Hepatocyte (in vitro differentiated cells): Measurements from ENCODE around the gene ADGRG7. TPM values are rescaled to one million over a fixed set of nuclear protein-coding genes. Genes with fewer than 3 reads are reported as not detected.
A peak's percentile ranks its signal among the peaks of the same experiment; 100 is the strongest.

ENCODE experiments used
- DNase-seq: peaks from one replicate; pipeline ENCODE4 v3.0.0-alpha.2; 2016; ENCODE audit warnings: low spot score
- H2AFZ ChIP-seq: fragments of 200-600 bp; sonication (generic); 2 replicates; pipeline ENCODE4 v1.6.0; 2016; ENCODE audit warnings: antibody characterized with exemption, mild to moderate bottlenecking
- H3K27ac ChIP-seq: fragments of 200-600 bp; sonication (generic); 2 replicates; pipeline ENCODE4 v1.5.1; 2016; ENCODE audit warnings: mild to moderate bottlenecking
- H3K27me3 ChIP-seq: fragments of 200-600 bp; sonication (generic); 2 replicates; pipeline ENCODE4 v1.6.1; 2016
- H3K36me3 ChIP-seq: fragments of 200-600 bp; sonication (generic); replicated peaks from 2 replicates; pipeline ENCODE4 v1.5.1; 2016; ENCODE audit warnings: low read depth; ENCODE audit not compliant: insufficient read depth
- H3K4me1 ChIP-seq: fragments of 200-600 bp; sonication (generic); 2 replicates; pipeline ENCODE4 v1.5.1; 2016; ENCODE audit warnings: mild to moderate bottlenecking, moderate library complexity; ENCODE audit not compliant: insufficient read depth
- H3K4me2 ChIP-seq: fragments of 200-600 bp; sonication (generic); 2 replicates; pipeline ENCODE4 v1.6.0; 2016
- H3K4me3 ChIP-seq: fragments of 200-600 bp; sonication (generic); 2 replicates; pipeline ENCODE4 v1.5.1; 2016; ENCODE audit warnings: mild to moderate bottlenecking
- H3K79me2 ChIP-seq: fragments of 200-600 bp; sonication (generic); 2 replicates; pipeline ENCODE4 v1.6.0; 2017; ENCODE audit warnings: mild to moderate bottlenecking
- H3K9me2 ChIP-seq: fragments of 200-600 bp; sonication (generic); replicated peaks from 2 replicates; pipeline ENCODE4 v1.6.0; 2017; ENCODE audit warnings: mild to moderate bottlenecking; ENCODE audit not compliant: insufficient read depth
- H3K9me3 ChIP-seq: fragments of 200-600 bp; sonication (generic); 2 replicates; pipeline ENCODE4 v1.5.1; 2016; ENCODE audit warnings: low read depth, mild to moderate bottlenecking
- H4K20me1 ChIP-seq: fragments of 200-600 bp; sonication (generic); 2 replicates; pipeline ENCODE4 v1.6.0; 2016; ENCODE audit warnings: mild to moderate bottlenecking; ENCODE audit not compliant: insufficient read depth, poor library complexity, severe bottlenecking
- EZH2 ChIP-seq: fragments of 200-600 bp; sonication (generic); IDR thresholded peaks from 2 replicates; pipeline ENCODE4 v1.6.1; 2016; ENCODE audit warnings: antibody characterized with exemption, mild to moderate bottlenecking, borderline replicate concordance
- EZH2phosphoT487 ChIP-seq: fragments of 200-600 bp; sonication (generic); IDR thresholded peaks from one replicate; pipeline ENCODE4 v1.6.1; 2018; ENCODE audit warnings: antibody characterized with exemption, mild to moderate bottlenecking, low read depth, moderate library complexity; ENCODE audit not compliant: unreplicated experiment, severe bottlenecking
- WGBS: methylation state at CpG from one replicate; pipeline ENCODE4 v1.1.6; 2016; ENCODE audit warnings: low lambda C conversion rate; ENCODE audit errors: missing lambda C conversion rate; 5-methylcytosine and 5-hydroxymethylcytosine counted together
- polyA plus RNA-seq: library from polyadenylated mRNA; unstranded; fragments of >200 nt; fragmentation: Nextera tagmentation; extraction: Ambion mirVana; gene quantifications from 2 replicates; pipeline ENCODE4 v1.2.1, GENCODE V29; 2016
- total RNA-seq: library from RNA; depleted of rRNA; stranded (reverse); fragments of >200 nt; gene quantifications from 2 replicates; pipeline ENCODE4 v1.2.3, GENCODE V29; 2014
- TF ChIP-seq, protein P1 (sequence below): fragments of 200-600 bp; sonication (generic); IDR thresholded peaks from 2 replicates; pipeline ENCODE4 v1.5.1; 2016; ENCODE audit warnings: antibody characterized with exemption, mild to moderate bottlenecking; ENCODE audit not compliant: poor library complexity

Gene ADGRG7, protein sequence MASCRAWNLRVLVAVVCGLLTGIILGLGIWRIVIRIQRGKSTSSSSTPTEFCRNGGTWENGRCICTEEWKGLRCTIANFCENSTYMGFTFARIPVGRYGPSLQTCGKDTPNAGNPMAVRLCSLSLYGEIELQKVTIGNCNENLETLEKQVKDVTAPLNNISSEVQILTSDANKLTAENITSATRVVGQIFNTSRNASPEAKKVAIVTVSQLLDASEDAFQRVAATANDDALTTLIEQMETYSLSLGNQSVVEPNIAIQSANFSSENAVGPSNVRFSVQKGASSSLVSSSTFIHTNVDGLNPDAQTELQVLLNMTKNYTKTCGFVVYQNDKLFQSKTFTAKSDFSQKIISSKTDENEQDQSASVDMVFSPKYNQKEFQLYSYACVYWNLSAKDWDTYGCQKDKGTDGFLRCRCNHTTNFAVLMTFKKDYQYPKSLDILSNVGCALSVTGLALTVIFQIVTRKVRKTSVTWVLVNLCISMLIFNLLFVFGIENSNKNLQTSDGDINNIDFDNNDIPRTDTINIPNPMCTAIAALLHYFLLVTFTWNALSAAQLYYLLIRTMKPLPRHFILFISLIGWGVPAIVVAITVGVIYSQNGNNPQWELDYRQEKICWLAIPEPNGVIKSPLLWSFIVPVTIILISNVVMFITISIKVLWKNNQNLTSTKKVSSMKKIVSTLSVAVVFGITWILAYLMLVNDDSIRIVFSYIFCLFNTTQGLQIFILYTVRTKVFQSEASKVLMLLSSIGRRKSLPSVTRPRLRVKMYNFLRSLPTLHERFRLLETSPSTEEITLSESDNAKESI
- 33.3 and 34.1 TPM in 2 replicates for total RNA-seq
- polyA plus RNA-seq: 2.5 and 4.9 TPM in 2 replicates

DNA sequence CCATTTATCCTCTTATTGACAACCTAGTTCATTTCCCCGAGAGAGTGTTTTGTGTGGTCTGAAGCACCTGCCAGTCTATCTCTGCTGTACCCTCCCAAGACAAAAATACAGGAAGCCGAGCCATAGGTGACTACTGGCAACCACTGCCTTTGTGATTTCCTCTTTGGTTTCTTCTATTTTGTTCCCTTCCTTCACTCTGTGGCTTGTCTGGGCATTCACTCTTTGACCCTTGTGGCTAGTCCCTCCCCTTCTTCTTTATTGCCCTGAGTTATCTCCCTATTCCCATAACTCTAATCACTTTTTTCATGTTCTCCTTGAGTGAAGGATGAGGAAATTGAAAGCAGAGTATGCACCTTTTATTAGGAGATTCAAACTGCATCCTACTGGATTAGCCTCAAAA is at the start of gene ADGRG7:
ADGRG7 (plus strand) TSS at position 297 of the 400 bp plus-strand sequence. CDS start 256 bp downstream, outside the sequence.
- no peak for TF ChIP-seq EZH2
- TF ChIP-seq, protein P1, sequence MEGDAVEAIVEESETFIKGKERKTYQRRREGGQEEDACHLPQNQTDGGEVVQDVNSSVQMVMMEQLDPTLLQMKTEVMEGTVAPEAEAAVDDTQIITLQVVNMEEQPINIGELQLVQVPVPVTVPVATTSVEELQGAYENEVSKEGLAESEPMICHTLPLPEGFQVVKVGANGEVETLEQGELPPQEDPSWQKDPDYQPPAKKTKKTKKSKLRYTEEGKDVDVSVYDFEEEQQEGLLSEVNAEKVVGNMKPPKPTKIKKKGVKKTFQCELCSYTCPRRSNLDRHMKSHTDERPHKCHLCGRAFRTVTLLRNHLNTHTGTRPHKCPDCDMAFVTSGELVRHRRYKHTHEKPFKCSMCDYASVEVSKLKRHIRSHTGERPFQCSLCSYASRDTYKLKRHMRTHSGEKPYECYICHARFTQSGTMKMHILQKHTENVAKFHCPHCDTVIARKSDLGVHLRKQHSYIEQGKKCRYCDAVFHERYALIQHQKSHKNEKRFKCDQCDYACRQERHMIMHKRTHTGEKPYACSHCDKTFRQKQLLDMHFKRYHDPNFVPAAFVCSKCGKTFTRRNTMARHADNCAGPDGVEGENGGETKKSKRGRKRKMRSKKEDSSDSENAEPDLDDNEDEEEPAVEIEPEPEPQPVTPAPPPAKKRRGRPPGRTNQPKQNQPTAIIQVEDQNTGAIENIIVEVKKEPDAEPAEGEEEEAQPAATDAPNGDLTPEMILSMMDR: no peak
- no peaks in the 10 kb centered on the region for H3K27me3 ChIP-seq
- peak within 1 kb of the TSS; percentile 56 for H3K4me2 ChIP-seq
- no peaks in the 10 kb centered on the region for H4K20me1 ChIP-seq
- H3K9me2 ChIP-seq: no peaks in the 10 kb centered on the region
- peak within 1 kb of the TSS; percentile 5 for H3K4me3 ChIP-seq
- WGBS: 81% methylated on average over 2 of the region's 2 CpGs
- no peaks in the 10 kb centered on the region for H3K36me3 ChIP-seq
- H3K9me3 ChIP-seq: no peaks in the 10 kb centered on the region
- peaks cover 15% of the 10 kb centered on the region for H3K79me2 ChIP-seq
- no peaks in the 10 kb centered on the region for H3K4me1 ChIP-seq
- H2AFZ ChIP-seq: no peak within 1 kb of the TSS
- peak within 1 kb of the TSS; percentile 57 for H3K27ac ChIP-seq
- DNase-seq: no peak

DNA sequence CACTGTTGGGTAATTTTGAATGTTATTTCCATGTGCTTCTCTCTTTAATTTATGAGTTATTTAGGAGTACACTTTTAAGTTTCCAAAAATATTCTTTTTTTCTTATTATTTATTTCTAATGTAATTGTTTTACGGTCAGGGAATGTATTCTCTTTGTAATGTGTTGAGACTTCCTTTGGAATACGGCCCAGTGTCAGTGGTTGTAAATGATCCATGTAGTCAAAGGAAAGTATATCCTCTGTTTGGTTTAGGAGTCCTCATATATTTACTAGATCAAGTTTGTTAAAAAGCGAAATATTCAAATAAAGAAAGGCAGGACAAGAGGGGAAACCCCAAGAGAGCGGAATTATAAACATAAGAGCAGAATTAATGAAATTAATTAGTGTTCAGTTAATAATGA is 49.0 kb upstream of the ADGRG7 start:
- peak overlapping the region; percentile 6 for H3K4me2 ChIP-seq
- 71% methylated on average over 4 of the region's 4 CpGs for WGBS
- DNase-seq: no peak
- no peaks in the 10 kb centered on the region for H4K20me1 ChIP-seq
- no peak overlapping the region for H3K4me3 ChIP-seq
- TF ChIP-seq EZH2 (no peak), EZH2phosphoT487 (no peak)
- TF ChIP-seq, protein P1: no peak
- H3K9me2 ChIP-seq: no peaks in the 10 kb centered on the region
- H3K27me3 ChIP-seq: no peaks in the 10 kb centered on the region
- no peaks in the 10 kb centered on the region for H3K36me3 ChIP-seq
- H3K79me2 ChIP-seq: no peaks in the 10 kb centered on the region
- H3K4me1 ChIP-seq: peaks cover 13% of the 10 kb centered on the region
- H3K9me3 ChIP-seq: no peaks in the 10 kb centered on the region
- peak overlapping the region; percentile 61 for H3K27ac ChIP-seq
- no peak overlapping the region for H2AFZ ChIP-seq

DNA sequence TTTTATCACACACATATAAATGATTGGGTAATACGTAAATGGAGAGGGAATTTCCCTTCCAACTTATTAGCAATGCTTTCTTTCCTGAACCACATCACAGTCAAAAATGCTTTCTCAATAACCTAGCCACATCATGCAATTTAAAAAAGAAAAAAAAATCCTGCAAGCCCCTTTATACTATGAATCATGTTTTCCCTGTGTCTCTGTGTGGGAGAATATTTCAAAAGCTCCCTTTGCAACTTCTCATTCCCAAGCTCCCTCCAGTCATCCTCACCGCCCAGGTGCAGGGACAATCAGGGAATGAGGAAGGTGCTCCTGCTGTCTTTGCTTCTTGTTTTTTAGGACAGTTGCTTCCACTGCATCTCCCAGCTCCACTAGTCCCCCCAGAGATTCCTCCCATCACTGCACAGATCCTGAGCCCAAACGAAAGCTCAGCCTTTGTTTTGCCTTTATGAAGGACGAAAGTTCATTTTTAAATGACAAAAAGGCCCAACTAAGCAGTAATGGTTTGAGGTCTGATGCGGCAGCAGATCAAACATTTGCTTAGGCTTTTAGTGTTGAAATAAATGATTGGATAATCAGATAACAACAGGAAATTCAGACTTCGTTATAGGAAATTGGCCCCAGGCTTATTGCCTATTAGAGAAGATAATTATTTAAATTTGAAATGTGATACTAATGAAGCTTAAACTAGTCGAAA is 47.8 kb upstream of the ADGRG7 start:
- TF ChIP-seq EZH2: no peak
- TF ChIP-seq, protein P1: no peak
- no peak for TF ChIP-seq EZH2phosphoT487
- H3K36me3 ChIP-seq: no peaks in the 10 kb centered on the region
- peaks cover 13% of the 10 kb centered on the region for H3K4me1 ChIP-seq
- H2AFZ ChIP-seq: no peak overlapping the region
- no peaks in the 10 kb centered on the region for H4K20me1 ChIP-seq
- H3K4me3 ChIP-seq: no peak overlapping the region
- 51% methylated on average over 7 of the region's 7 CpGs for WGBS
- H3K27me3 ChIP-seq: no peaks in the 10 kb centered on the region
- no peaks in the 10 kb centered on the region for H3K9me3 ChIP-seq
- H3K79me2 ChIP-seq: no peaks in the 10 kb centered on the region
- H3K4me2 ChIP-seq: peak overlapping the region; percentile 18
- H3K9me2 ChIP-seq: no peaks in the 10 kb centered on the region
- peak overlapping the region; percentile 61 for H3K27ac ChIP-seq
- no peak for DNase-seq
